NCI-H524 (cell line): ENCODE data around the gene CCNY.

Experiments used
- DNase-seq, 2 experiments: peaks; one replicate each; lab custom pipeline; 2025; lab: John Stamatoyannopoulos, UW

CCNY gene

DNA sequence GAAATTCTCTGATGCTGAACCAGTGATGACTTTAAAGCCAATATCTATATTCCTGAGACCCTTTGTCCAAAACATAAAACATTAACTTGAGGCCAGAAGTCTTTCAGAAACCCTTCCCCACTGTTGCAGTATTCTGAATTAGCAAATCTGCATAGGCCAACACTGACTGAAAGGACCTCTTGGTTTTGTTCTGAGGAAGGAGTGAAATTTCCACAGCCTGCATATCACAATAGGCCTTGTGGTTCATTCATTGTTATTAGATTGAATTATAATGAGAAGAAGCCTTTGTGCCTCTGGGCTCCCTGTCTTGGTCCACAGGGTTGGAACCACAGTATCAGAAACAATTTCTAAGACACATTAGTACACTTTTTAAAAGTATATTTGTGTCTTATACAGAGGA lies 90.3 kb downstream of the CCNY start:
- DNase-seq = no peak

DNA sequence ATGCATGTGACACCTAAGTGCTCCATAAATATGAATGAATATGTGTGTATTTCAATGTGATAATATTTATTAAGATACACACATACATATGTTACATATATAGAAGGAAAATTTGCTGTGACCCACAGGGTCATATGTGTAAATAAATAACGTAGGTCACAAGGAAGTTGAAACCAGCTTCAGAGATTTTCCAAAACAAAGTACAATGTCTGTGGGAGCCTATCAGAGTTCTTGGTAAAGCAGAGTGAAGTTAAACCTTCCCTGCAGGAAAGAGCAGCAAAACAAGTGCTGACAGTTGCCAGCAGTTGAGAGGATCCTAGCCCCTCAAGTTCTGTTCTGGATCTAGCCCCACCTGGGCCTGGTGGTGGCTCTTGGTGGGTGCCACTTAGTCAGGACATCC lies 91.2 kb downstream of the CCNY start:
- no peak for DNase-seq

GRCh38 chr10:35428521-35428920 lies 92.2 kb downstream of the CCNY start:
- no peak for DNase-seq

- DNase-seq = no peak
Measured at GRCh38 chr10:35432781-35433338, 96.6 kb downstream of the CCNY start.

DNA sequence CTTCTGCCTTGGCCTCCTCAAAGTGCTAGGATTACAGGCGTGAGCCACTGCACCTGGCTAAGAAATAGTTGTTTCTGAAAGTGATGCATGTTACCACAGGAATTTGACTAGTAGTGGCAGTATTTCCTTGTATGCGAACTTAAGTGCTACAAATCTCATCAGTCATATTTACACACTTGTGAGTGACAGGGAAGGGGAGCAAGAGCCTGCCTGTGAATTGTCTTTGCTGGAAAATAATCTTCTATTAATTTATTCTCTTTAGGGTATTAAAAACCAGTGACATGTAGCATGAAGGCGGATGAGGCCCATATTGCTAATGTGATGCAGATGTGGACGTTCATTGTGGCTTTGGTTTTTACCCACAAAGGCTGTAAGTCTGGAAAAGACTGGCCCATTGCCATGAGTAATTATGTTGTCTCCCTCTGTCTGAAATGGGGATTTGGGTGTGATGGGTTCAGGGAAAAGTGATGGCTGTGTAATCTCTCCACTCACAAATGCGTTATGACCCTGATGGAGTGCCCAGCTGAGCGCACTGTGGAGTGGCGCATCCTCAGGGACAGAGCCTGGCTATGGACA lies 97.6 kb downstream of the CCNY start:
- DNase-seq = peak; percentile 47 to 74

DNA sequence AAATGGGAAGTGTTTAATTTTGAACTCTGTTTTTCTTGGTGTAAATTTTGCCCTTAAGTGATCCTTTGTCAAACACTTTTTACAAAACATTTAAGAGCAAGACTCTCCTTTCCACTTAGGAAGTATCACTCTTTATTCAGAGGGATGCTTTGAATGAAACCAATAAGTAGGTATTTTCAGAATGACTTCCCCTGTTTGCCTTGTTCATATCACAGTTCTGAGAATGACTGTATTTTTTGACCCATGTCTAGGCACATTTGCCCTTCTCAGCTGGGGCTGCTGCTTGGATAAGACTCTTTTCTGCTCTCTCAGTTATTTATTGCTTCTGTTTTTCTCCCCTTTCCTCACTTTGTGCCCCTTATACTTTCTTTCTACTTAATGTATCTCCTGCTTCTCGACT lies 98.2 kb downstream of the CCNY start:
- no peak for DNase-seq

DNA sequence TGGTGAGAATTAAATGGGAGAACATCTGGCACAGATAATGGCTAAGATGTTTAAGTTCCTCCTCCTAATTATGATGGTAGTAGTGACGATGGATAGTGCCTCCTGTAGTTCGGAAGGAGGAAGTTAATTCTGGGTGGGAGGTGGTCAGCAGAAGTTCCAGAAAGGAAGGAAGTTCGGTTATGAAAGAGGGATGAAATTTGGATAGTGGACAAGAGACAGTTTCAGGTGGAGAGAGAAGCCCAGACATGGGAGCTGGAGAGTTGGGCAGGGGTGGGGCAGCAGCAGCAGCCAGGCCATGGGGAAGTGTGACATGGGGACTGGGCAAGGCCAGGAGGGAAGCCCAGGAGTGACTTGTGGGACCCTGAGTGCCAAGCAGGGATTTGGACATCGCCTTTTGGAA lies 99.5 kb downstream of the CCNY start:
- DNase-seq = no peak

- DNase-seq = no peak
Measured at GRCh38 chr10:35437829-35438228, 101.5 kb downstream of the CCNY start.

GRCh38 chr10:35438718-35439571 lies 102.6 kb downstream of the CCNY start:
- no peak for DNase-seq

- no peak for DNase-seq
Measured at GRCh38 chr10:35440016-35440415, 103.7 kb downstream of the CCNY start.

GRCh38 chr10:35442028-35442427 lies 105.7 kb downstream of the CCNY start:
- DNase-seq = peak in 1 of 2 experiments; percentile 4

DNA sequence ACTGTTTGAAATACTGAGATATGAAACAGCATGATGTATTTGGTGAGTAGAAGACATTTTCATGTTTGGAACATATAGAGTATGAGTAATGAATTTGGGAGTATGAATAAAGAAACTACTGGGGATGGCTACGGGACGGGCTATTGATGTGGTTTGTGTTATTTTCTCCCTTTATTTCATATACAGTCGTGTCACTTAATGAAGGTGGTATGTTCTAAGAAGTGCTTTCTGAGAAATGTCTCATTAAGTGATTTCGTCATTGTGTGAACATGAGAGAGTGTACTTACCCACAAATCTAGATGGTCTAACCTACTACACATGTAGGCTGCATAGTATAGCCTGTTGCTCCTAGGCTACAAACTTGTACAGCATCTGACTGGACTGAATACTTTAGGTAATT lies 106.3 kb downstream of the CCNY start:
- no peak for DNase-seq

- no peak for DNase-seq
Measured at GRCh38 chr10:35443858-35444257, 107.5 kb downstream of the CCNY start.

DNA sequence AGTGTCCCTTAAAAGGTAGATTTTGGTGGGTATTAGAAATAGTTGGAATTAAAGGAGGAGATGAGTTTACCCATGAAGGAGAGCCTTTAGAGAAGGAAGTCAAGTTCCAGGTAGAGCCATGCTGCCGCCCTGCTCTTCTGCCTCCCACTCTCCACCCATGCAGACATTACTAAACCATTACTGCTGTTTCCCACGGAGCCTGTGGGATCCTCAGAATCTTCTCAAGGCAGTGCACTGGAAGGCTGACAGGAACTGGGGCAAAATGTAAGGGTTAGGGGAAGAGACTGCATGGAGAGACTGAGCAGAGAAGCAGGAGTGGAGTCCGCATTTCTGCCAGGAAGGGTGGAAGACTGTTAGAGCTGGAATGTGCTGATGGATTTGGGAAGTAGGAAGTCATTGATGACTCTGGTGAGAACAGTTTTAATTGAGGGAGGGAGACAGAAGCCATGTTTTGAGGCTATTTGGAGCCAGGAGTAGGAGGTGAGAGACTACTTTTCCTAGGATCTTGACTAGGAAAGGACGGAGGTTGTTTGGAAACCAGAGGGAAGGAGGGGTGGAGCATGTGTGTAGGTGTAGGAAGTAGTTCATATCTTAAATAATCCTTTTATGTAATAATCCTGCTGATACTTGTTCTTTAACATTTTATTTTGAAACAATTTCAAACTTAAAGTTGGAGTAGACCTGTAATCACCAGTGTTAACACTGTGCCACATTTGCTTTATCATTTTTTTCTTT lies 109.0 kb downstream of the CCNY start:
- DNase-seq = no peak

- no peak for DNase-seq
Measured at GRCh38 chr10:35446439-35446838, 110.1 kb downstream of the CCNY start.

DNA sequence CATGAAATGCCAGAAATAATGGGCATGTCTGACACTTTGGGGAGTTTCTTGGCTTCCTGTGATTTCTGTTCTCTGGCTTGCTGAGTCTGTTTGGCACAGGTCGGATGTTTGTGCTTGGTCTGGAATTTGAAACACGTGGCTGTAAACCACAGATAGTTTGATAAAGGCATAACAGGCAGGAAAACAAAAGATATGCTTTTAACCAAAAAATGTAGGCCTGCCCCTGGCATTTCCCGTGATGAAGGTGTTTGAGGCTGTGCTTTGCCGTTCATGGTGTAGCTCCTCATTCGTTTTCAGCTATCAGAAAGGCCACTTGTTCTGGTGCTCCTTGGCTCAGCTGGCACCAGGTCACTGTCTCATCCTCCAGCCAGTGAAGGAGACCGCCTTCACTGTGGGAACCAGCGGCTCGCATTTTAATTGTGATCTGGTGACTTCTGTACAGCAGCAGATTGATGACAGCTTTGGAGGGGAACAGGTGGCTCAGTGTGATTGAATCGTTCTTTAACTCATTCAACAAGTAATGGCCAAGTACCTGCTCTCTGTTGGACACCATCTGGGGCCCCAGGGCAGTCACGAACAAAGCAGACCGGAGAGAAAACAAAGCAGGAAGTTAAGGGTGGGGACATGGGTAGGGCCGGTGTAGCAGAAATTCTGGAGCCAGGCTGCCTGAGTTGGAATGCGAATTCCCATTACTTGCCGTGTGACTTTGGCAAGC lies 111.5 kb downstream of the CCNY start:
- DNase-seq = peak; percentile 81 to 91

GRCh38 chr10:35448687-35449662 lies 112.7 kb downstream of the CCNY start:
- no peak for DNase-seq

- DNase-seq = no peak
Measured at GRCh38 chr10:35449944-35450343, 113.6 kb downstream of the CCNY start.

DNA sequence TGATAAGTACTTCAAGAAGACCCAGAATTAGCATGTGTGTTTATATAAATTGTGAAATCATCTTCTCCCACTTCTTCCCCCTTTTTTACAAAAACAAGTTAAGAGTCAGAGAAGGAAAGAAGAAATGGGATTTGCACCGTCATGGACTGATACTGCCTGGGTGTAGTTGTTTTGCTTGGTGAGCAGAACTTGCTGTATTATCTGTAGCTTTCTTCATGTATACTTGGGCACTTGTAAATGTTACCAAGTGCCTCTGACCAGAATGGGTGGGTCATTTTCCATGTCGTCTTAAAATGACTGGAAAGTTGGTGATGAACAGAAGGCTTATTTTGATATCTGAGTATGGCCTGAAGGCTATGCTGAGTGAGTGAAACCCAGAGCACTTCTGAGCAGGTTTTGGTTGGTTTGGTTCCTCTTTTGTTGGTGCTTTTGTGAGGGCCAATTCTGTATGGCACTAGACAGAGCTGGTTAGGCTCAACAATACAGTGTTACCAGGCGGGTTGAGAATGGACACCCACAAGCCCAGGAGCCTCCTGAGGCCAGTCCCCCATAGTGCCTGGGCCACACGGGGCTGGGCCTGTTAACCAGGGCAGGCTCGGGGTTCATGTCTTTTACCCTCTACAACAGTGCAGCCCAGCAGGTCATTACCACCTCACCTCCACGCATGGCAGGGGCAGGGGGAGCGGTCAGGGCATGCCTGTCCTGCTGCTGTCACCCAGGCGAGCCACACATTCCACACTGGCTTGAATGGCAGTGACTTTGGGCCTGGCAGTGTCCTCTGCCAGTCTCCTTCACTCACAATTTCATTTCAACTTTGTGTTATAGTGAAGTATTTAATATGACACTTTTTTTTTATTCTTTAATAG lies 115.1 kb downstream of the CCNY start:
- no peak for DNase-seq

DNA sequence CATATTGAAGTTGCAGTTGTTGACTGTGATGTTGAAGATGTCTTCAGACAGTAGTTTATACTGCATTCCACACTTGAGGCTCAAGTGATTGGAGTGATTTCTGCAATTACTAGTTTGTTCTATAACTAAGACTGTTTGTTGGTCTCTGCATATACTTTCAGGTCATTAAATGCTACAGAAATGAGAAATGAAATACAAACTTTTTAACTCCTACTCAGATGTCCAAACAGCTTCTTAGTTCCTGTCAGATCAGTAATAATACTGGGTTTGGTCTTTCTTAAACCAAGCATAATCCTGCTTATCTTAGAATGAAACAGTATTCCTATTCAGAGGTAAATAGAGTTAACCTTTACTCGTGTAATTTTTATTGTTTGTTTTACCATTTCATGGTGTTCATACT lies 115.9 kb downstream of the CCNY start:
- no peak for DNase-seq
